ENCODE measurements around the gene PRDX1. TPM values are rescaled to one million over a fixed set of nuclear protein-coding genes. Genes with fewer than 3 reads are reported as not detected.

The PRDX1 gene
- 318 and 441 TPM in 2 replicates for total RNA-seq

GRCh38 chr1:45521413-45522323 is at the start of gene PRDX1:
PRDX1 (minus strand) TSS chr1:45521884; CDS start chr1:45519043, 2,841 bp downstream.

GRCh38 chr1:45550401-45551351 is 29.0 kb upstream of the PRDX1 start, which contains the start of gene AKR1A1:
AKR1A1 (plus strand) TSS chr1:45550826; CDS start chr1:45561795, 10,969 bp downstream.

GRCh38 chr1:45490626-45491486 is 30.8 kb downstream of the PRDX1 start, which contains the start of gene TESK2:
TESK2 (minus strand) TSS chr1:45491163; CDS start chr1:45457785, 33,378 bp downstream.

Other genes starting within 250 kb of the PRDX1 start
- gene HPDL, start 195.0 kb downstream of the PRDX1 start, total RNA-seq: 0.12 and 2.8 TPM in 2 replicates
- gene TOE1, start 181.7 kb downstream of the PRDX1 start, total RNA-seq: 5.0 and 7.5 TPM in 2 replicates
- gene MUTYH, start 181.4 kb downstream of the PRDX1 start, total RNA-seq: 9.7 and 14.9 TPM in 2 replicates
- gene TESK2, start 30.7 kb downstream of the PRDX1 start, total RNA-seq: 2.2 and 2.3 TPM in 2 replicates
- gene CCDC163, start 21.8 kb downstream of the PRDX1 start, total RNA-seq: 1.1 and 2.2 TPM in 2 replicates
- 2.4 and 6.8 TPM in 2 replicates for gene MMACHC, start 21.6 kb downstream of the PRDX1 start, total RNA-seq
- 75.2 and 103 TPM in 2 replicates for gene AKR1A1, start 28.9 kb upstream of the PRDX1 start, total RNA-seq
- 22.8 and 37.2 TPM in 2 replicates for gene NASP, start 62.2 kb upstream of the PRDX1 start, total RNA-seq
- gene CCDC17, start 102.2 kb upstream of the PRDX1 start, total RNA-seq: 0.51 and 1.2 TPM in 2 replicates
- 39.9 and 44.5 TPM in 2 replicates for gene GPBP1L1, start 164.6 kb upstream of the PRDX1 start, total RNA-seq
- 26.5 and 28.1 TPM in 2 replicates for gene TMEM69, start 166.3 kb upstream of the PRDX1 start, total RNA-seq
- gene IPP, start 228.8 kb upstream of the PRDX1 start, total RNA-seq: 7.4 and 7.6 TPM in 2 replicates

Data from pericardium fibroblast (primary cell).